ENCODE measurements around the gene CCL19.

DNA sequence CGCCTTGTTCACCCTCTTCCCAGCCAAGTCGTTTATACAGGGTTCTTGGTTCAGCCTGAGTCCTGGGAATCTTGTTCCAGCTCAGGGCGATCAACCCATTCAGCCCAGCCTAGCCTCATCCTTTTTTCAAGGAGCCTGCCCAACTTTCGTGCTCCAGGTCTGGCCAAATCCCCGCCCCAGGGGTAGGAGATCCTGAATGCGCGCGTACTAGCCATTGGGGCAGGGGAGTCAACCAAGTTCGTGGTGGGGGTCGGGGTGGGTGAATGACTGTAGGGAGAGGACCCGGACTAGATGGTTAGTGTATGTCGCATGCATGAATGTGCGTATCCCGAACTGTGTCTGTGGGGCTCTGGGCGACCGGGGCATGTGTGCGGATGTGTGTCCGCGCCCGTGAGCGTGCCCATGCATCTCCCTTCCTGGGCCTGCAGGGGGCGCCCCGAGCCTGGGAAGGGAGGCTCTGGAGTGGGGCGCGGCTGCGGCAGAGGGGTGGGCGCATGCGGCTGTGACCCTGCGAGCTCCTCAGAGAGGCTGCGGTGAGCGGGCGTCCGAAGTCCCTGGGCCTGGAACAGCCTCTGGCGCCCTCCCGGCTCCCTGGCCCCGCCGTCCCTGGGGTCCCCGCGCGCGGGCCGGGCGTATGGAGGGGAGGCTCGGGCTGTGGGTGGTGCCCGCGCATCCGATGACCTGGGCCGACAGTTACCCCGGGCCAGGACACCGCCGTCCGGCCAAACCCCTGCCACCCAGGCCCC, 10.1 kb upstream of the CCL19 start:
- TF ChIP-seq, protein P1, sequence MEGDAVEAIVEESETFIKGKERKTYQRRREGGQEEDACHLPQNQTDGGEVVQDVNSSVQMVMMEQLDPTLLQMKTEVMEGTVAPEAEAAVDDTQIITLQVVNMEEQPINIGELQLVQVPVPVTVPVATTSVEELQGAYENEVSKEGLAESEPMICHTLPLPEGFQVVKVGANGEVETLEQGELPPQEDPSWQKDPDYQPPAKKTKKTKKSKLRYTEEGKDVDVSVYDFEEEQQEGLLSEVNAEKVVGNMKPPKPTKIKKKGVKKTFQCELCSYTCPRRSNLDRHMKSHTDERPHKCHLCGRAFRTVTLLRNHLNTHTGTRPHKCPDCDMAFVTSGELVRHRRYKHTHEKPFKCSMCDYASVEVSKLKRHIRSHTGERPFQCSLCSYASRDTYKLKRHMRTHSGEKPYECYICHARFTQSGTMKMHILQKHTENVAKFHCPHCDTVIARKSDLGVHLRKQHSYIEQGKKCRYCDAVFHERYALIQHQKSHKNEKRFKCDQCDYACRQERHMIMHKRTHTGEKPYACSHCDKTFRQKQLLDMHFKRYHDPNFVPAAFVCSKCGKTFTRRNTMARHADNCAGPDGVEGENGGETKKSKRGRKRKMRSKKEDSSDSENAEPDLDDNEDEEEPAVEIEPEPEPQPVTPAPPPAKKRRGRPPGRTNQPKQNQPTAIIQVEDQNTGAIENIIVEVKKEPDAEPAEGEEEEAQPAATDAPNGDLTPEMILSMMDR (IDR thresholded peaks at IDR 0.05) = peak; percentile 79 to 96 (median 84)
- TF ChIP-seq POLR2A (IDR thresholded peaks at IDR 0.05) = no peak
- TF ChIP-seq EP300 (IDR thresholded peaks at IDR 0.05) = no peak

All from gastroesophageal sphincter (tissue), 3 donors.